ENCODE measurements around the gene NR2F1-AS1. TPM values are rescaled to one million over a fixed set of nuclear protein-coding genes. Genes with fewer than 3 reads are reported as not detected.

Gene NR2F1-AS1
- total and polyA plus RNA-seq, 3 donors from 2014 or later = 15.6 to 24.8 (median 20.6) TPM

DNA sequence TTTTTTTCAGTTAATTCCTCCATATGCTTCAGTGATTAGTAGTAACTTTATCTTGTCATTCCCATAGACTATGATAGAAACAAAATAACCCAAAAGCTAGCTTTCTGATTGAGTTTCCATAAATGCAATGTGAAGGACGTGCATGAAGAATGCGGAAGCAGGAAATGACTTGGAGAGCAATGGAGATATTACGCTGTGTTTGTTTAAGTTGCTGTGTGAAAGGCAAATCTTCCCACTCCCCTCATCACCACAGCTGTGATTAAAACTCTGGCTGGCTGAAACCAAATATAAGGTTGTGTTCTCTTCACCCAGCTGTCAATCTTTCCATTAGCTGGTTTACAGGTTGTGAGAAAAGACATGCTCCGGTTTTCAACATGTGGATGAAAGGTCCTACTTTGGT, 83.9 kb downstream of the NR2F1-AS1 start:
- no peak overlapping the region for H3K4me3 ChIP-seq
- intact Hi-C loops (cut with DNase I; ENCODE audit: low total_unique reads) = no loop called here
- DNase-seq = no peak
- 92% methylated on average over 4 of the region's 4 CpGs for WGBS, 2 donors
- no peaks in the 10 kb centered on the region for H3K27me3 ChIP-seq
- H3K4me1 ChIP-seq = no peaks in the 10 kb centered on the region
- no peaks in the 10 kb centered on the region for H3K36me3 ChIP-seq (ENCODE audit: low read depth, missing control alignments)
- H3K9me3 ChIP-seq = no peaks in the 10 kb centered on the region
- no peak overlapping the region for H3K27ac ChIP-seq
- TF ChIP-seq, protein P1, sequence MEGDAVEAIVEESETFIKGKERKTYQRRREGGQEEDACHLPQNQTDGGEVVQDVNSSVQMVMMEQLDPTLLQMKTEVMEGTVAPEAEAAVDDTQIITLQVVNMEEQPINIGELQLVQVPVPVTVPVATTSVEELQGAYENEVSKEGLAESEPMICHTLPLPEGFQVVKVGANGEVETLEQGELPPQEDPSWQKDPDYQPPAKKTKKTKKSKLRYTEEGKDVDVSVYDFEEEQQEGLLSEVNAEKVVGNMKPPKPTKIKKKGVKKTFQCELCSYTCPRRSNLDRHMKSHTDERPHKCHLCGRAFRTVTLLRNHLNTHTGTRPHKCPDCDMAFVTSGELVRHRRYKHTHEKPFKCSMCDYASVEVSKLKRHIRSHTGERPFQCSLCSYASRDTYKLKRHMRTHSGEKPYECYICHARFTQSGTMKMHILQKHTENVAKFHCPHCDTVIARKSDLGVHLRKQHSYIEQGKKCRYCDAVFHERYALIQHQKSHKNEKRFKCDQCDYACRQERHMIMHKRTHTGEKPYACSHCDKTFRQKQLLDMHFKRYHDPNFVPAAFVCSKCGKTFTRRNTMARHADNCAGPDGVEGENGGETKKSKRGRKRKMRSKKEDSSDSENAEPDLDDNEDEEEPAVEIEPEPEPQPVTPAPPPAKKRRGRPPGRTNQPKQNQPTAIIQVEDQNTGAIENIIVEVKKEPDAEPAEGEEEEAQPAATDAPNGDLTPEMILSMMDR (IDR thresholded peaks at IDR 0.05) = no peak
- TF ChIP-seq POLR2A (IDR thresholded peaks at IDR 0.05) = no peak

DNA sequence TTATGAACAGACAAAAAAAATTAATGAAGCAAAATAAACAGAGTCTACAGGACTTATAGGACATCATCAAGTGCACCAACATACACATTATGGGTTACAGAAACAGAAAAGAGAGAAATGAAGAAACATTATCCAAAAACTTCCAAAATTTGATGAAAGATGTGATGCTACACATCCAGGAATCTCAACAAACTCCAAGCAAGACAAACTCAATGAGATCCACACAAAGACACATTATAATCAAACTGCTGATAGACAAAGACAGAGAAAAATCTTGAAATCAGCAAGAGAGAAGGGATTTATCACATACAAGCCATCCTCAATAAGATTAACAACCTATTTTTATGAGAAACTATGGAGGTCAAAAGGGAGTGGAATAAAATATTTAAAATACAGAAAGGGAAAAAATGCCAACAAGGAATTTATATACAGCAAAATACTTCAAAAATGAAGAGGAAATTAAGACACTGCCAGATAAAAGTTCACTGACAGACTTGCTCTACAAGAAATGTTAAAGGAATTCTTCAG, 101.0 kb downstream of the NR2F1-AS1 start:
- Histone ChIP-seq H3K36me3 (ENCODE audit: low read depth, missing control alignments) (no peaks in the 10 kb centered on the region), H3K9me3 (no peaks in the 10 kb centered on the region), H3K27ac (no peak overlapping the region), H3K27me3 (no peaks in the 10 kb centered on the region), H3K4me1 (no peaks in the 10 kb centered on the region), H3K4me3 (no peak overlapping the region)
- intact Hi-C loops (cut with DNase I; ENCODE audit: low total_unique reads) = no loop called here
- TF ChIP-seq POLR2A (IDR thresholded peaks at IDR 0.05) = no peak
- no peak for DNase-seq

DNA sequence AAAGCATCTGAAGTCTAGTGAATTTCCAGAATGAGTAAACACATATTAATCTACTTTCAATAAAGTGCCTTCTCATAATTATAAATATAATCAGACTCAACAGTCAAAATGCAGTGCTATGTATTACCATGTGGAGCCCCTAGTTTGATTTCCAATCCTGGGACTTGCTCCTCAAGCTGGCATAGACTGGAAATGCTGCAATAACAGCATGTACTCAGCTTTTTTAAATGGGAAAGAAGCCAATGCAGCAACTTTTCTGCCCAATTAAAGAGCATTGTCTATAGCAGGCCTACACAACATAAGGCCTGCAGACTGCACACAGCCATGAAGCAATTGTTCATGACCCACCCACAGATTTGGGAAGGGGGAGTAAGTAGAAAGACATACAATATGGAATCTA, 103.2 kb downstream of the NR2F1-AS1 start:
- intact Hi-C loops (cut with DNase I; ENCODE audit: low total_unique reads) = no loop called here

DNA sequence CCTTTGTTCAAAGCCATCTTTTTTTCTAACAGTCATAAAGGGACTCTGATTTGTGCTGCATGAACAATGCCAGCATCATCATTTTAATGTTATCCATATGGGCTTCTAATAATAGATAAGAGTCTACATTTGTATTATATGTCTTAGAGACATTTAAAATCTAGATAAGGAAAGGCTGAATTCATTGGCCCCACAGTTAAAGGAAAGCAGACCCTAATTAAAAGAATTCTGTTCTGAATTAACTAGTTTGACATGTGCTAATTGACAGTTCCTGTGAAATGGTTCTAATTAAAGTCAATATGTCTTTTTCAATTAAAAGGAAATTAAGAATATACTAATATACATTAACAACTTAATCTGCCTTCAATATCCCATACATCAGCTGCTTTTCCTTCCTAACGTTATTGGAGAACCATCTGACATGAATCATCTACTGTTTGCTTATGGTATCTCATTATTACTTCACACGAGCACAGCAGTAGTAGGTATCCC, 104.7 kb downstream of the NR2F1-AS1 start:
- Histone ChIP-seq H3K27ac (no peak overlapping the region), H3K4me3 (no peak overlapping the region), H3K36me3 (ENCODE audit: low read depth, missing control alignments) (no peaks in the 10 kb centered on the region), H3K4me1 (no peaks in the 10 kb centered on the region), H3K9me3 (no peaks in the 10 kb centered on the region), H3K27me3 (no peaks in the 10 kb centered on the region)
- intact Hi-C loops (cut with DNase I; ENCODE audit: low total_unique reads) = no loop called here
- WGBS, 2 donors = 60 to 71% methylated on average over 2 of the region's 2 CpGs
- DNase-seq = no peak
- TF ChIP-seq, protein P1 (IDR thresholded peaks at IDR 0.05) = no peak

More for the DNA sequence above, 103.2 kb downstream of the NR2F1-AS1 start:
- H3K27me3 ChIP-seq = no peaks in the 10 kb centered on the region
- no peak overlapping the region for H3K27ac ChIP-seq
- H3K36me3 ChIP-seq (ENCODE audit: low read depth, missing control alignments) = no peaks in the 10 kb centered on the region
- DNase-seq = no peak
- no peak overlapping the region for H3K4me3 ChIP-seq
- TF ChIP-seq, protein P1 (IDR thresholded peaks at IDR 0.05) = no peak
- no peak for TF ChIP-seq POLR2A (IDR thresholded peaks at IDR 0.05)
- H3K9me3 ChIP-seq = no peaks in the 10 kb centered on the region
- no peaks in the 10 kb centered on the region for H3K4me1 ChIP-seq

DNA sequence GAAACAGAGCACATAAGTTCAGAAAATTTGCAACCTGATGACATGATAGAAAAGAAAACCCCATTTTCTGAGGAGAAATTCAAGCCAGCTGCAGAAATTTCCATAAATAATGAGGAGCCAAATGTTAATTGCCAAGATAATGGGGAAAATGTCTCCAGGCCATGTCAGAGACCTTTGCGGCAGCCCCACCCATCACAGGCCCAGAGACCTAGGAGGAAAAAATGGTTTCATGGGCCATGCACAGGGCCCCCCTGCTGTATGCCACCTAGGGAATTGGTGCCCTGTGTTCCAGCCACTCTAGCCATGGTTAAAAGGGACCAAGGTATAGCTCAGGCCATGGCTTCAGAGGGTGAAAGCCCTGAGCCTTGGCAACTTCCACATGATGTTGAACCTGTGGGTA, 118.1 kb downstream of the NR2F1-AS1 start:
- 88 to 100% methylated on average over 1 of the region's 1 CpG for whole genome bisulfite sequencing, 2 donors
- Histone ChIP-seq H3K4me1 (no peaks in the 10 kb centered on the region), H3K27ac (no peak overlapping the region), H3K4me3 (no peak overlapping the region), H3K27me3 (no peaks in the 10 kb centered on the region), H3K36me3 (ENCODE audit: low read depth, missing control alignments) (no peaks in the 10 kb centered on the region), H3K9me3 (no peaks in the 10 kb centered on the region)
- intact Hi-C loops (cut with DNase I; ENCODE audit: low total_unique reads) = no loop called here
- TF ChIP-seq POLR2A (IDR thresholded peaks at IDR 0.05) = no peak
- TF ChIP-seq, protein P1 (IDR thresholded peaks at IDR 0.05) = no peak
- DNase-seq = no peak
